Fibroblast of upper back skin (primary cell): ENCODE results near the gene GOSR1.
"Not testable (repeated sequence)": the region's sequence is repeated elsewhere in the genome, so short reads cannot be mapped to it uniquely, and the experiment has no call there.

Experiments used
- DNase-seq: peaks from one replicate; pipeline ENCODE4 v3.0.0-alpha.2; 2013

Gene GOSR1

GRCh38 chr17:30477083-30477773 is at the start of gene GOSR1:
TSS of gene GOSR1 (plus strand) at chr17:30477408. CDS start at chr17:30477434, 26 bp downstream.
- peak; percentile 93 for DNase-seq

- DNase-seq = no peak
These were observed 49.6 kb upstream of the GOSR1 start for GRCh38 chr17:30427611-30428010.

GRCh38 chr17:30429155-30429554 is 48.1 kb upstream of the GOSR1 start:
- DNase-seq = peak; percentile 77

- peak; percentile 86 for DNase-seq
These were observed 43.7 kb upstream of the GOSR1 start for GRCh38 chr17:30433514-30433913.

GRCh38 chr17:30436729-30437128 is 40.5 kb upstream of the GOSR1 start:
- no peak for DNase-seq

- no peak for DNase-seq
These were observed 33.5 kb upstream of the GOSR1 start for GRCh38 chr17:30443721-30444120.

GRCh38 chr17:30446640-30447039 is 30.6 kb upstream of the GOSR1 start:
- DNase-seq = not testable (repeated sequence)

GRCh38 chr17:30449480-30449879 is 27.7 kb upstream of the GOSR1 start:
- no peak for DNase-seq

GRCh38 chr17:30450125-30451027 is 26.8 kb upstream of the GOSR1 start:
- DNase-seq = no peak

- DNase-seq = no peak
These were observed 22.6 kb upstream of the GOSR1 start for GRCh38 chr17:30454635-30455034.

GRCh38 chr17:30458371-30458770 is 18.8 kb upstream of the GOSR1 start:
- no peak for DNase-seq

- DNase-seq = not testable (repeated sequence)
These were observed 18.3 kb upstream of the GOSR1 start for GRCh38 chr17:30458797-30459413.

GRCh38 chr17:30468465-30468864 is 8.7 kb upstream of the GOSR1 start:
- no peak for DNase-seq

- DNase-seq = peak; percentile 16
These were observed 4.8 kb upstream of the GOSR1 start for GRCh38 chr17:30472238-30472890.

GRCh38 chr17:30475206-30475605 is 2.0 kb upstream of the GOSR1 start:
- no peak for DNase-seq

- no peak for DNase-seq
These were observed 504 bp upstream of the GOSR1 start for GRCh38 chr17:30476726-30477082.

- no peak for DNase-seq
These were observed 537 bp downstream of the GOSR1 start for GRCh38 chr17:30477774-30478115.

GRCh38 chr17:30482555-30482954 is 5.3 kb downstream of the GOSR1 start:
- no peak for DNase-seq

GRCh38 chr17:30483159-30483558 is 6.0 kb downstream of the GOSR1 start:
- DNase-seq = no peak

GRCh38 chr17:30493780-30494179 is 16.6 kb downstream of the GOSR1 start:
- DNase-seq = no peak

- DNase-seq = no peak
These were observed 18.4 kb downstream of the GOSR1 start for GRCh38 chr17:30495586-30495985.

GRCh38 chr17:30503558-30503957 is 26.4 kb downstream of the GOSR1 start:
- no peak for DNase-seq

GRCh38 chr17:30505868-30506417 is 28.7 kb downstream of the GOSR1 start:
- no peak for DNase-seq
